ENCODE results near the gene HSD17B2. TPM values are rescaled to one million over a fixed set of nuclear protein-coding genes. Genes with fewer than 3 reads are reported as not detected.

HSD17B2 gene
- total RNA-seq, 2 donors from 2014 or later = not detected

GRCh38 chr16:82082097-82082496, 47.0 kb downstream of the HSD17B2 start:
- Histone ChIP-seq H3K9me3 (ENCODE audit: control insufficient read depth, low read length) (peaks cover 24% of the 10 kb centered on the region), H3K36me3 (ENCODE audit: control insufficient read depth, insufficient read depth, low read length) (no peaks in the 10 kb centered on the region), H3K4me1 (ENCODE audit: control insufficient read depth, insufficient read depth, low read length) (no peaks in the 10 kb centered on the region), H3K9ac (ENCODE audit: extremely low read depth, low read length, poor library complexity, severe bottlenecking) (no peak overlapping the region), H3K4me3 (ENCODE audit: low read length) (no peak overlapping the region), H3K27me3 (ENCODE audit: control insufficient read depth, insufficient read depth, low read length, poor library complexity, severe bottlenecking) (peaks cover 5% of the 10 kb centered on the region), H3K27ac (ENCODE audit: low read depth, low read length) (no peak overlapping the region)
- no peak for DNase-seq
- H3K4me3 Mint-ChIP-seq = no peak overlapping the region
- no peak overlapping the region for H3K27ac Mint-ChIP-seq
- peaks cover 1% of the 10 kb centered on the region for H3K36me3 Mint-ChIP-seq (ENCODE audit: low read depth)
- H3K9me3 Mint-ChIP-seq = peaks cover 30% of the 10 kb centered on the region
- no peak for TF ChIP-seq CTCF (conservative IDR thresholded peaks at IDR 0.05)
- H3K4me1 Mint-ChIP-seq = peaks cover 2% of the 10 kb centered on the region
- H3K27me3 Mint-ChIP-seq (ENCODE audit: insufficient read depth) = peaks cover 26% of the 10 kb centered on the region
- 90 to 100% methylated on average over 1 of the region's 1 CpG for WGBS, 2 experiments (ENCODE audit: insufficient coverage in 1 of 2, insufficient read length in 1 of 2)

- H3K4me1 ChIP-seq (ENCODE audit: control insufficient read depth, insufficient read depth, low read length) = no peaks in the 10 kb centered on the region
- H3K27ac Mint-ChIP-seq = no peak overlapping the region
- H3K4me1 Mint-ChIP-seq = peaks cover 2% of the 10 kb centered on the region
- no peak for TF ChIP-seq CTCF (conservative IDR thresholded peaks at IDR 0.05)
- no peak overlapping the region for H3K4me3 Mint-ChIP-seq
- H3K36me3 ChIP-seq (ENCODE audit: control insufficient read depth, insufficient read depth, low read length) = no peaks in the 10 kb centered on the region
- H3K9ac ChIP-seq (ENCODE audit: extremely low read depth, low read length, poor library complexity, severe bottlenecking) = no peak overlapping the region
- H3K9me3 ChIP-seq (ENCODE audit: control insufficient read depth, low read length) = peaks cover 25% of the 10 kb centered on the region
- no peaks in the 10 kb centered on the region for H3K36me3 Mint-ChIP-seq (ENCODE audit: low read depth)
- peaks cover 26% of the 10 kb centered on the region for H3K9me3 Mint-ChIP-seq
- H3K27me3 Mint-ChIP-seq (ENCODE audit: insufficient read depth) = peaks cover 28% of the 10 kb centered on the region
- 80% methylated on average over 1 of the region's 2 CpGs for WGBS, 2 experiments (ENCODE audit: insufficient coverage in 1 of 2, insufficient read length in 1 of 2)
- peaks cover 5% of the 10 kb centered on the region for H3K27me3 ChIP-seq (ENCODE audit: control insufficient read depth, insufficient read depth, low read length, poor library complexity, severe bottlenecking)
- no peak for DNase-seq
- H3K4me3 ChIP-seq (ENCODE audit: low read length) = no peak overlapping the region
- H3K27ac ChIP-seq (ENCODE audit: low read depth, low read length) = no peak overlapping the region
Observed at GRCh38 chr16:82082543-82083244, 47.6 kb downstream of the HSD17B2 start.

GRCh38 chr16:82083710-82084353, 48.8 kb downstream of the HSD17B2 start:
- no peaks in the 10 kb centered on the region for H3K36me3 Mint-ChIP-seq (ENCODE audit: low read depth)
- WGBS, 2 experiments (ENCODE audit: insufficient coverage in 1 of 2, insufficient read length in 1 of 2) = 91 to 98% methylated on average over 4 to 6 of the region's 6 CpGs
- H3K27me3 Mint-ChIP-seq (ENCODE audit: insufficient read depth) = peaks cover 27% of the 10 kb centered on the region

More at GRCh38 chr16:82083710-82084353, 48.8 kb downstream of the HSD17B2 start:
- Histone ChIP-seq H3K9ac (ENCODE audit: extremely low read depth, low read length, poor library complexity, severe bottlenecking) (no peak overlapping the region), H3K4me1 (ENCODE audit: control insufficient read depth, insufficient read depth, low read length) (no peaks in the 10 kb centered on the region), H3K4me3 (ENCODE audit: low read length) (no peak overlapping the region), H3K9me3 (ENCODE audit: control insufficient read depth, low read length) (peaks cover 21% of the 10 kb centered on the region), H3K36me3 (ENCODE audit: control insufficient read depth, insufficient read depth, low read length) (no peaks in the 10 kb centered on the region), H3K27ac (ENCODE audit: low read depth, low read length) (no peak overlapping the region), H3K27me3 (ENCODE audit: control insufficient read depth, insufficient read depth, low read length, poor library complexity, severe bottlenecking) (peaks cover 5% of the 10 kb centered on the region)
- DNase-seq = no peak
- no peak overlapping the region for H3K4me3 Mint-ChIP-seq
- H3K9me3 Mint-ChIP-seq = peaks cover 15% of the 10 kb centered on the region
- H3K4me1 Mint-ChIP-seq = peaks cover 5% of the 10 kb centered on the region
- H3K27ac Mint-ChIP-seq = no peak overlapping the region
- no peak for TF ChIP-seq CTCF (conservative IDR thresholded peaks at IDR 0.05)

Measured in endodermal cell (in vitro differentiated cells).